GM12872 (cell line): ENCODE data around the gene RIPOR3.

Experiments
- CTCF ChIP-seq: IDR thresholded peaks from 3 replicates; pipeline ENCODE4 v1.5.1; 2011; ENCODE audit warnings: low read depth, mild to moderate bottlenecking, low read length, moderate library complexity; ENCODE audit not compliant: insufficient read depth

RIPOR3 gene

GRCh38 chr20:50675671-50676376 lies 15.5 kb downstream of the RIPOR3 start:
- no peak for TF ChIP-seq CTCF

GRCh38 chr20:50674138-50674825 lies 17.1 kb downstream of the RIPOR3 start:
- TF ChIP-seq CTCF, result no peak

GRCh38 chr20:50673466-50674137 lies 17.7 kb downstream of the RIPOR3 start:
- no peak for TF ChIP-seq CTCF

- no peak for TF ChIP-seq CTCF
Measured at GRCh38 chr20:50673146-50673465, 18.2 kb downstream of the RIPOR3 start.

GRCh38 chr20:50672400-50673145 lies 18.8 kb downstream of the RIPOR3 start:
- TF ChIP-seq CTCF, result no peak

GRCh38 chr20:50671626-50672025 lies 19.7 kb downstream of the RIPOR3 start:
- no peak for TF ChIP-seq CTCF
